GM21381 (cell line): ENCODE data around the gene F10.
"Not testable (repeated sequence)": the region's sequence is repeated elsewhere in the genome, so short reads cannot be mapped to it uniquely, and the experiment has no call there.

Source experiments
- ATAC-seq: cut with Tn5 transposase; IDR thresholded peaks from one replicate; pipeline ENCODE4 v1.9.1; 2021; ENCODE audit warnings: mild to moderate bottlenecking, moderate library complexity; ENCODE audit not compliant: unreplicated experiment

F10 gene

GRCh38 chr13:113098162-113098732 is 24.4 kb upstream of the F10 start:
- ATAC-seq: no peak

GRCh38 chr13:113099142-113099541 is 23.5 kb upstream of the F10 start:
- ATAC-seq: no peak

GRCh38 chr13:113102302-113102701 is 20.3 kb upstream of the F10 start:
- not testable (repeated sequence) for ATAC-seq

- ATAC-seq: no peak
Measured at GRCh38 chr13:113102727-113103126, 19.9 kb upstream of the F10 start.

GRCh38 chr13:113103646-113104045 is 19.0 kb upstream of the F10 start:
- no peak for ATAC-seq

- ATAC-seq: no peak
Measured at GRCh38 chr13:113105032-113105920, 17.3 kb upstream of the F10 start, which contains the start of gene F7. Gene F7 (plus strand): TSS chr13:113105791. CDS start chr13:113105842, 51 bp downstream.

GRCh38 chr13:113105921-113106452 is 16.6 kb upstream of the F10 start:
- no peak for ATAC-seq

- no peak for ATAC-seq
Measured at GRCh38 chr13:113106711-113107351, 15.8 kb upstream of the F10 start.

GRCh38 chr13:113108521-113108920 is 14.1 kb upstream of the F10 start:
- ATAC-seq: not testable (repeated sequence)

- ATAC-seq: no peak
Measured at GRCh38 chr13:113109151-113110047, 13.2 kb upstream of the F10 start.

- ATAC-seq: no peak
Measured at GRCh38 chr13:113110048-113110851, 12.3 kb upstream of the F10 start.

- no peak for ATAC-seq
Measured at GRCh38 chr13:113110852-113111315, 11.7 kb upstream of the F10 start.

GRCh38 chr13:113111821-113112220 is 10.8 kb upstream of the F10 start:
- ATAC-seq: not testable (repeated sequence)

- not testable (repeated sequence) for ATAC-seq
Measured at GRCh38 chr13:113112475-113112874, 10.1 kb upstream of the F10 start.

GRCh38 chr13:113112893-113113845 is 9.4 kb upstream of the F10 start:
- ATAC-seq: no peak

GRCh38 chr13:113113846-113114271 is 8.7 kb upstream of the F10 start:
- no peak for ATAC-seq

GRCh38 chr13:113114511-113115362 is 7.9 kb upstream of the F10 start:
- no peak for ATAC-seq
